Loucy (cell line): Measurements from ENCODE around the gene ADPRM.
A peak's percentile ranks its signal among the peaks of the same experiment; 100 is the strongest.
"Not testable (repeated sequence)": the region's sequence is repeated elsewhere in the genome, so short reads cannot be mapped to it uniquely, and the experiment has no call there.

Experiments
- H2AFZ ChIP-seq: fragments of 200-600 bp; sonication (generic); 2 replicates; pipeline ENCODE4 v1.6.0; 2016; ENCODE audit warnings: antibody characterized with exemption, mild to moderate bottlenecking, low read length, moderate library complexity
- H3F3A ChIP-seq: fragments of 200-600 bp; 2 replicates; pipeline ENCODE4 v1.6.0; 2016; ENCODE audit warnings: antibody characterized with exemption, low read depth, mild to moderate bottlenecking
- H3K27me3 ChIP-seq: fragments of 200-600 bp; sonication (generic); 2 replicates; pipeline ENCODE4 v1.6.1; 2014; ENCODE audit warnings: low read length, mild to moderate bottlenecking; ENCODE audit not compliant: insufficient read depth, poor library complexity, severe bottlenecking
- H3K36me3 ChIP-seq: fragments of 200-600 bp; sonication (generic); 2 replicates; pipeline ENCODE4 v1.6.1; 2016; ENCODE audit warnings: low read length; ENCODE audit not compliant: insufficient read depth
- H3K4me1 ChIP-seq: fragments of 200-600 bp; sonication (generic); 2 replicates; pipeline ENCODE4 v1.5.1; 2014; ENCODE audit warnings: low read length, mild to moderate bottlenecking; ENCODE audit not compliant: insufficient read depth, poor library complexity, severe bottlenecking
- H3K4me2 ChIP-seq: fragments of 200-600 bp; sonication (generic); 2 replicates; pipeline ENCODE4 v1.6.0; 2014; ENCODE audit warnings: antibody characterized with exemption, low read length, low read depth, mild to moderate bottlenecking; ENCODE audit not compliant: poor library complexity, severe bottlenecking
- H3K4me3 ChIP-seq: fragments of 200-600 bp; sonication (generic); 2 replicates; pipeline ENCODE4 v1.5.1; 2014; ENCODE audit warnings: low read length, mild to moderate bottlenecking, mixed read lengths; ENCODE audit not compliant: poor library complexity, severe bottlenecking
- H3K79me2 ChIP-seq: fragments of 200-600 bp; sonication (generic); 2 replicates; pipeline ENCODE4 v1.6.1; 2014; ENCODE audit warnings: low read length; ENCODE audit not compliant: insufficient read depth
- H3K9ac ChIP-seq: fragments of 200-600 bp; sonication (generic); 2 replicates; pipeline ENCODE4 v1.6.0; 2014; ENCODE audit warnings: mild to moderate bottlenecking, low read depth, low read length, moderate library complexity; ENCODE audit not compliant: poor library complexity, severe bottlenecking
- H3K9me2 ChIP-seq: fragments of 200-600 bp; sonication (generic); replicated peaks from 2 replicates; pipeline ENCODE4 v1.6.1; 2016; ENCODE audit warnings: low read depth, low read length, mixed read lengths
- H3K9me3 ChIP-seq: fragments of 200-600 bp; sonication (generic); 2 replicates; pipeline ENCODE4 v1.6.1; 2014; ENCODE audit warnings: mild to moderate bottlenecking, antibody characterized with exemption, low read length, low read depth; ENCODE audit not compliant: insufficient read depth
- H4K20me1 ChIP-seq: fragments of 200-600 bp; sonication (generic); 2 replicates; pipeline ENCODE4 v1.6.0; 2014; ENCODE audit warnings: antibody characterized with exemption, low read length, mild to moderate bottlenecking; ENCODE audit not compliant: insufficient read depth, poor library complexity, severe bottlenecking
- EZH2phosphoT487 ChIP-seq: fragments of 200-600 bp; IDR thresholded peaks from 2 replicates; pipeline ENCODE4 v1.6.1; 2018; ENCODE audit warnings: antibody characterized with exemption, mild to moderate bottlenecking, moderate library complexity, borderline replicate concordance
- TF ChIP-seq, protein P1 (sequence below): fragments of 200-600 bp; sonication (generic); conservative IDR thresholded peaks from 2 replicates; pipeline ENCODE4 v1.5.1; 2014; ENCODE audit warnings: mild to moderate bottlenecking, antibody characterized with exemption, low read length

ADPRM gene

DNA sequence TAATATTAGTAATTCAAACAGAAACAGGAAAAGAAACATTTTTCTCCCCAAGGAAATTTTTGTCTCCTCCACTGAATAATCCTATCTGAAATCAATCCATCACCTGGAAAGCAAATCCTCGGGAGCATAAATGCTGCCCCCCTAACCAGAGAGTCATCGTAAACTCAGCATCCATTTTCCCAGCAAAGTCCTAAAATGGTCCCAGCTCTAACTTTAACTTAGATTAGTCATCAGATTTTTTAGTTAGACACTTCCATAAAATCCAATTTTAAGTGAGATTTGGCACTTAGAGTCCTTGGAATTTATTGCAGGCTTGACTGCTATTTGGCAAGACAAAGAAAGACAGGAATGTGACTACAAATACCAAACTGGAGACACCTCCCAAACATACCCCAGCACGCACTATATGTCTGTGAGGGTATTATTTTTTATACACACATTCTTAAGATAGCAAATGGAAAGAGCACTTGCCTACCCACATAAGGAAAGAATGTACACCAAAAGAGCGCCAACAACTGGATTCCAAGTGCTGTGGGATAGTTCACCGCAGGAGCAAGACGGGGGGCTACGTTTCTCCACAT lies 15.4 kb upstream of the ADPRM start:
- Histone ChIP-seq H3K4me1 (no peaks in the 10 kb centered on the region), H3K9me2 (no peaks in the 10 kb centered on the region), H3K36me3 (peaks cover 84% of the 10 kb centered on the region), H3K9me3 (no peaks in the 10 kb centered on the region), H3K79me2 (no peaks in the 10 kb centered on the region), H2AFZ (no peak overlapping the region), H3K4me3 (no peak overlapping the region), H3K27me3 (no peaks in the 10 kb centered on the region), H3K4me2 (no peak overlapping the region), H3F3A (no peaks in the 10 kb centered on the region), H4K20me1 (no peaks in the 10 kb centered on the region), H3K9ac (no peak overlapping the region)
- no peak for TF ChIP-seq EZH2phosphoT487
- TF ChIP-seq, protein P1, sequence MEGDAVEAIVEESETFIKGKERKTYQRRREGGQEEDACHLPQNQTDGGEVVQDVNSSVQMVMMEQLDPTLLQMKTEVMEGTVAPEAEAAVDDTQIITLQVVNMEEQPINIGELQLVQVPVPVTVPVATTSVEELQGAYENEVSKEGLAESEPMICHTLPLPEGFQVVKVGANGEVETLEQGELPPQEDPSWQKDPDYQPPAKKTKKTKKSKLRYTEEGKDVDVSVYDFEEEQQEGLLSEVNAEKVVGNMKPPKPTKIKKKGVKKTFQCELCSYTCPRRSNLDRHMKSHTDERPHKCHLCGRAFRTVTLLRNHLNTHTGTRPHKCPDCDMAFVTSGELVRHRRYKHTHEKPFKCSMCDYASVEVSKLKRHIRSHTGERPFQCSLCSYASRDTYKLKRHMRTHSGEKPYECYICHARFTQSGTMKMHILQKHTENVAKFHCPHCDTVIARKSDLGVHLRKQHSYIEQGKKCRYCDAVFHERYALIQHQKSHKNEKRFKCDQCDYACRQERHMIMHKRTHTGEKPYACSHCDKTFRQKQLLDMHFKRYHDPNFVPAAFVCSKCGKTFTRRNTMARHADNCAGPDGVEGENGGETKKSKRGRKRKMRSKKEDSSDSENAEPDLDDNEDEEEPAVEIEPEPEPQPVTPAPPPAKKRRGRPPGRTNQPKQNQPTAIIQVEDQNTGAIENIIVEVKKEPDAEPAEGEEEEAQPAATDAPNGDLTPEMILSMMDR, result no peak

DNA sequence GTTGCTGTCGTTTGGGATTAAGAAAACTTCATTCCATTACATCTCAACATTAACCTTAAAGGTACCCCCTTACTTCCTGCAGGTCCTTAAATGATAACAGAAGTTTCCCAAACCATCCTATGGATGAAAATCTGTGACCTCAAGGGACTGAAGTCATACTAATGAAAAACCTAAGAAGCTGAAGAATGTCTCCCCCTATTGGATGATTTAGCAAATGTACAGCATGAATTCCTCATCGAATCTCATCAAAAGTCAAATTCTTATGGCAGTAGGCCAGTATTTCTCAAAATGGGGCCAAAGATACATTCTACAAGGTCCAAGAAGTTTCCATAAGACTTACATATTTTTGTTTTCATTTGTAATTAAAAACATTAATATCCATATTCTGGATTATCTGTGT lies 13.5 kb upstream of the ADPRM start:
- Histone ChIP-seq H3F3A (no peaks in the 10 kb centered on the region), H3K36me3 (peaks cover 78% of the 10 kb centered on the region), H3K9ac (no peak overlapping the region), H2AFZ (no peak overlapping the region), H3K9me3 (no peaks in the 10 kb centered on the region), H3K4me1 (peaks cover 6% of the 10 kb centered on the region), H4K20me1 (peaks cover 3% of the 10 kb centered on the region), H3K4me2 (no peak overlapping the region), H3K9me2 (no peaks in the 10 kb centered on the region), H3K4me3 (no peak overlapping the region), H3K79me2 (peaks cover 17% of the 10 kb centered on the region), H3K27me3 (no peaks in the 10 kb centered on the region)
- TF ChIP-seq EZH2phosphoT487, result no peak
- TF ChIP-seq, protein P1, result peak; percentile 77

- H4K20me1 ChIP-seq, result peaks cover 20% of the 10 kb centered on the region
- no peaks in the 10 kb centered on the region for H3K9me2 ChIP-seq
- peak overlapping the region; percentile 22 for H3K9ac ChIP-seq
- H3K79me2 ChIP-seq, result peaks cover 46% of the 10 kb centered on the region
- H3F3A ChIP-seq, result no peaks in the 10 kb centered on the region
- no peak overlapping the region for H2AFZ ChIP-seq
- H3K4me2 ChIP-seq, result peak overlapping the region; percentile 6
- peaks cover 28% of the 10 kb centered on the region for H3K4me1 ChIP-seq
- H3K4me3 ChIP-seq, result no peak overlapping the region
- no peak for TF ChIP-seq EZH2phosphoT487
- TF ChIP-seq, protein P1, result no peak
- H3K36me3 ChIP-seq, result peaks cover 66% of the 10 kb centered on the region
- no peaks in the 10 kb centered on the region for H3K27me3 ChIP-seq
- no peaks in the 10 kb centered on the region for H3K9me3 ChIP-seq
Measured at GRCh38 chr17:10687499-10687898, 9.9 kb upstream of the ADPRM start.

DNA sequence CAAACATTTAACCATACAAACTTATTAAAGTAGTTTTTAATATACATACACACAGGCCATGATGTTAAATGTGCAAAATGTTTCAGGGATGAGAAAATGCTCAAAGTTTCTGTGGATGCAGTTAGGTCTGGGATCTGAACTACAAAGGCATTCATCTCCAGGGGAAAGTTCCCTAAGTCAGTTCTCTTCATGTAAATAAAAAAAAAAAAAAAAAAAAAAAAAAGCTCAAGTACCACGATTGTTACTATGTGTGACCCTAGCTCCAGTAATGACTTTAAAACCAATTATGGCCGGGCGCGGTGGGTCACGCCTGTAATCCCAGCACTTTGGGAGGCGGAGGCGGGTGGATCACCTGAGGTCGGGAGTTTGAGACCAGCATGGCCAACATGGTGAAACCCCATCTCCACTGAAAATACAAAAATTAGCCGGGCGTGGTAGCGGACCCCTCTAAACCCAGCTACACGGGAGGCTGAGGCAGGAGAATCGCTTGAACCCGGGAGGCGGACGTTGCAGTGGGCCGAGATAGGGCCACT lies 1.5 kb upstream of the ADPRM start:
- H3K9me2 ChIP-seq, H3K27me3 ChIP-seq, H2AFZ ChIP-seq, H3K9me3 ChIP-seq, H3F3A ChIP-seq: not testable (repeated sequence)
- H4K20me1 ChIP-seq, result peaks cover 34% of the 10 kb centered on the region
- H3K4me2 ChIP-seq, result peak overlapping the region; percentile 100
- peaks cover 30% of the 10 kb centered on the region; the same call in 1 of the 2 replicates for H3K36me3 ChIP-seq
- H3K4me1 ChIP-seq, result peaks cover 61% of the 10 kb centered on the region
- peak overlapping the region; percentile 84 for H3K4me3 ChIP-seq
- H3K79me2 ChIP-seq, result peaks cover 77% of the 10 kb centered on the region
- peak overlapping the region; percentile 88 for H3K9ac ChIP-seq
